Loucy (cell line): ENCODE measurements around the gene TCL1B.

Experiments used
- H2AFZ ChIP-seq: fragments of 200-600 bp; sonication (generic); 2 replicates; pipeline ENCODE4 v1.6.0; 2016; ENCODE audit warnings: antibody characterized with exemption, mild to moderate bottlenecking, low read length, moderate library complexity
- H3F3A ChIP-seq: fragments of 200-600 bp; 2 replicates; pipeline ENCODE4 v1.6.0; 2016; ENCODE audit warnings: antibody characterized with exemption, low read depth, mild to moderate bottlenecking
- H3K27me3 ChIP-seq: fragments of 200-600 bp; sonication (generic); 2 replicates; pipeline ENCODE4 v1.6.1; 2014; ENCODE audit warnings: low read length, mild to moderate bottlenecking; ENCODE audit not compliant: insufficient read depth, poor library complexity, severe bottlenecking
- H3K36me3 ChIP-seq: fragments of 200-600 bp; sonication (generic); 2 replicates; pipeline ENCODE4 v1.6.1; 2016; ENCODE audit warnings: low read length; ENCODE audit not compliant: insufficient read depth
- H3K4me1 ChIP-seq: fragments of 200-600 bp; sonication (generic); 2 replicates; pipeline ENCODE4 v1.5.1; 2014; ENCODE audit warnings: low read length, mild to moderate bottlenecking; ENCODE audit not compliant: insufficient read depth, poor library complexity, severe bottlenecking
- H3K4me2 ChIP-seq: fragments of 200-600 bp; sonication (generic); 2 replicates; pipeline ENCODE4 v1.6.0; 2014; ENCODE audit warnings: antibody characterized with exemption, low read length, low read depth, mild to moderate bottlenecking; ENCODE audit not compliant: poor library complexity, severe bottlenecking
- H3K4me3 ChIP-seq: fragments of 200-600 bp; sonication (generic); 2 replicates; pipeline ENCODE4 v1.5.1; 2014; ENCODE audit warnings: low read length, mild to moderate bottlenecking, mixed read lengths; ENCODE audit not compliant: poor library complexity, severe bottlenecking
- H3K79me2 ChIP-seq: fragments of 200-600 bp; sonication (generic); 2 replicates; pipeline ENCODE4 v1.6.1; 2014; ENCODE audit warnings: low read length; ENCODE audit not compliant: insufficient read depth
- H3K9ac ChIP-seq: fragments of 200-600 bp; sonication (generic); 2 replicates; pipeline ENCODE4 v1.6.0; 2014; ENCODE audit warnings: mild to moderate bottlenecking, low read depth, low read length, moderate library complexity; ENCODE audit not compliant: poor library complexity, severe bottlenecking
- H3K9me2 ChIP-seq: fragments of 200-600 bp; sonication (generic); replicated peaks from 2 replicates; pipeline ENCODE4 v1.6.1; 2016; ENCODE audit warnings: low read depth, low read length, mixed read lengths
- H3K9me3 ChIP-seq: fragments of 200-600 bp; sonication (generic); 2 replicates; pipeline ENCODE4 v1.6.1; 2014; ENCODE audit warnings: mild to moderate bottlenecking, antibody characterized with exemption, low read length, low read depth; ENCODE audit not compliant: insufficient read depth
- H4K20me1 ChIP-seq: fragments of 200-600 bp; sonication (generic); 2 replicates; pipeline ENCODE4 v1.6.0; 2014; ENCODE audit warnings: antibody characterized with exemption, low read length, mild to moderate bottlenecking; ENCODE audit not compliant: insufficient read depth, poor library complexity, severe bottlenecking
- EZH2phosphoT487 ChIP-seq: fragments of 200-600 bp; IDR thresholded peaks from 2 replicates; pipeline ENCODE4 v1.6.1; 2018; ENCODE audit warnings: antibody characterized with exemption, mild to moderate bottlenecking, moderate library complexity, borderline replicate concordance
- TF ChIP-seq, protein P1 (sequence below): fragments of 200-600 bp; sonication (generic); conservative IDR thresholded peaks from 2 replicates; pipeline ENCODE4 v1.5.1; 2014; ENCODE audit warnings: mild to moderate bottlenecking, antibody characterized with exemption, low read length

Gene TCL1B, protein sequence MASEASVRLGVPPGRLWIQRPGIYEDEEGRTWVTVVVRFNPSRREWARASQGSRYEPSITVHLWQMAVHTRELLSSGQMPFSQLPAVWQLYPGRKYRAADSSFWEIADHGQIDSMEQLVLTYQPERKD

DNA sequence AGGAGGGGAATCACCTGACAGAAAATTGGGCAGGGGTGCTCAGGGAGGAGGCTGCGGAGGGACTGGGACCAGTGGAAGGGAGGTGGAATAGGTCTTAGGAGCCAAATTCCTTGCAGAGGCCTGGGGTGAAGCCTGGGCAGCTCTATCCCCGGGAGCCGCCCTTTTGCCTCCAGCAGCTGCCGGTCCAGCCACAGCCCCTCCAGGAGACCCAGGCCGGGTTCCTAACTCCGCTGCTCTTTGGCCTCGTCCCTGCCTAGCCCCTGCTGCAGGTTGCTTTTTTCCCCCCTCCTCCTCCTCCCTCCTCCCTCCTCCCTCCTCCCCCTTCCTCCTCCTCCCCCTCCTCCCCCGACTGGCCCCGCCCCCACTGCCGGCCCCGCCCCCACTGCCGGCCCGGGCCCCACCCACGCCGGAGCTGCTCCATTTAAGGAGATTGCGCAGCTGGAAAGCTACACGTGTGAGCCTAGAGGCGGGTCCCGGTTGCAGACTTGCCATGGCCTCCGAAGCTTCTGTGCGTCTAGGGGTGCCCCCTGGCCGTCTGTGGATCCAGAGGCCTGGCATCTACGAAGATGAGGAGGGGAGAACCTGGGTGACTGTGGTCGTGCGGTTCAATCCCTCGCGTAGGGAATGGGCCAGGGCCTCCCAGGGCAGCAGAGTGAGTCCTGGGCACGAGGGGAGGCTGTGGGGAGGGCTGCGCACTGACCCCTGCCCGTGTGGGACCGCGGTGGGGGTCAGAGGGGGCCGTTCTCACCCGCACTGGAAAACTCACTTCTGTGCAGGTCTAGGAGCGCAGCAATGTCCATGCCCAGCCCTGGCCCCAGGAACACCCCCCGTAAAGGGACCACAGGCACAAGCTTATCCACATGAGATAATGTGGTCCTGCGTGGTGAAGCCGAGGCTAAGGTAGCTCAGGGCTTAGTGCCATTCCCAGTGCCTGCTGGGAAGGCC, at the start of gene TCL1B:
TSS of gene TCL1B (plus strand) at position 449 of the 945 bp plus-strand sequence. CDS start at position 491, 42 bp downstream.
- H3K4me2 ChIP-seq: no peak within 1 kb of the TSS
- H3K36me3 ChIP-seq: no peaks in the 10 kb centered on the region
- no peaks in the 10 kb centered on the region for H3K9me3 ChIP-seq
- no peak for TF ChIP-seq EZH2phosphoT487
- TF ChIP-seq, protein P1, sequence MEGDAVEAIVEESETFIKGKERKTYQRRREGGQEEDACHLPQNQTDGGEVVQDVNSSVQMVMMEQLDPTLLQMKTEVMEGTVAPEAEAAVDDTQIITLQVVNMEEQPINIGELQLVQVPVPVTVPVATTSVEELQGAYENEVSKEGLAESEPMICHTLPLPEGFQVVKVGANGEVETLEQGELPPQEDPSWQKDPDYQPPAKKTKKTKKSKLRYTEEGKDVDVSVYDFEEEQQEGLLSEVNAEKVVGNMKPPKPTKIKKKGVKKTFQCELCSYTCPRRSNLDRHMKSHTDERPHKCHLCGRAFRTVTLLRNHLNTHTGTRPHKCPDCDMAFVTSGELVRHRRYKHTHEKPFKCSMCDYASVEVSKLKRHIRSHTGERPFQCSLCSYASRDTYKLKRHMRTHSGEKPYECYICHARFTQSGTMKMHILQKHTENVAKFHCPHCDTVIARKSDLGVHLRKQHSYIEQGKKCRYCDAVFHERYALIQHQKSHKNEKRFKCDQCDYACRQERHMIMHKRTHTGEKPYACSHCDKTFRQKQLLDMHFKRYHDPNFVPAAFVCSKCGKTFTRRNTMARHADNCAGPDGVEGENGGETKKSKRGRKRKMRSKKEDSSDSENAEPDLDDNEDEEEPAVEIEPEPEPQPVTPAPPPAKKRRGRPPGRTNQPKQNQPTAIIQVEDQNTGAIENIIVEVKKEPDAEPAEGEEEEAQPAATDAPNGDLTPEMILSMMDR: no peak
- H3K4me3 ChIP-seq: no peak within 1 kb of the TSS
- no peaks in the 10 kb centered on the region for H3F3A ChIP-seq
- H4K20me1 ChIP-seq: no peaks in the 10 kb centered on the region
- H3K9ac ChIP-seq: no peak within 1 kb of the TSS
- H3K9me2 ChIP-seq: no peaks in the 10 kb centered on the region
- H3K79me2 ChIP-seq: no peaks in the 10 kb centered on the region
- no peaks in the 10 kb centered on the region for H3K27me3 ChIP-seq
- no peaks in the 10 kb centered on the region for H3K4me1 ChIP-seq
- no peak within 1 kb of the TSS for H2AFZ ChIP-seq

DNA sequence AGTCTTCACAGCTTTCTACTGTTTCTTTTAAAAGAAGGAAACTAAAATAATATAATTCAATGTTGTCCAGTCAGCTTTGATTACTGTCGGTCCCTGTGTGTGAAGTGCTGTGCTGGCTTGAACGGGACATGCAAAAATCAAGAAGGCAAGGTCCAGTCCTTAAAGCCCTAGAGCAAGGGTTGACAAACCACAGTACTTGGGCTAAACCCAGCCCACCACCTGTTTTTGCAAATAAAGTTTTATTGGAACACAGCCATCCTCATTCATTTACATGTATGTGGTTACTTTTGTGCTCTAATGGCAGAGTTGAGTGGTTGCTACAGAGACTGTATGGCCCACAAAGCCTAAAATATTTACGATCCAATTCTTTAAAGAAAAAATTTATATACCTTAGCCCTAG, 41.2 kb upstream of the TCL1B start:
- Histone ChIP-seq H3K9me2 (no peaks in the 10 kb centered on the region), H3F3A (no peaks in the 10 kb centered on the region), H3K36me3 (no peaks in the 10 kb centered on the region), H3K4me1 (no peaks in the 10 kb centered on the region), H3K9ac (no peak overlapping the region), H3K79me2 (no peaks in the 10 kb centered on the region), H4K20me1 (no peaks in the 10 kb centered on the region), H3K4me3 (no peak overlapping the region), H3K4me2 (no peak overlapping the region), H2AFZ (no peak overlapping the region), H3K27me3 (no peaks in the 10 kb centered on the region), H3K9me3 (no peaks in the 10 kb centered on the region)
- no peak for TF ChIP-seq EZH2phosphoT487
- TF ChIP-seq, protein P1: no peak

DNA sequence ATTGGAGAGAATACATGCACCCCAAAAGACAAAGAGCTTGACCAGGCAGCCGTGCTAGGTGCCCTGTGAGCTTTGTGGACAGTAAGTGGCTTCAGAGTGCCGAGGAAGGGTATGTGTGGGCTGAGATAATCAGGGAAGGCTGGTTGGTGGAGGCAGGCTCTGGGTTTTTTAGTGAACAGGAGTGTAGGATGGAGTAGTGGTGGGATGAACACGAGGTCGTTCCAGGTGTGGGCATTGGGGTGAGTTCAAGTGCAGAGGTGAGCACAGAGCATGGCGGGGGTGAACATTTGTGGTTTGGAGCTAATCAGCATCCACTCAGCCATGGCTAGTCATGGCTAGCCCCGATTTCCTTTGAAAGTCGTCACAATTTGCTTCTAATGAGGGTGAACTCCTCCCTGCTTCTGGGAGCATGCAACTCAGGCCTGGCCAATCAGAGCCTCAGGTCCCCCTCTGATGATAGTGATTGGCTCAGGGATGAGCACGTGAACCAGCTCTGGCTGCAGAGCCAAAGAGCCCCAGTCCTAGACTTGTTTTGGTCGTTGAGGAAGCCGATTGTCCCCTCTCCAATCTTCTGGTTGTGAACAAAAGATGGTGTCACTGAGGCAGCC, 40.7 kb upstream of the TCL1B start:
- no peak overlapping the region for H3K4me3 ChIP-seq
- H3F3A ChIP-seq: no peaks in the 10 kb centered on the region
- no peaks in the 10 kb centered on the region for H3K79me2 ChIP-seq
- no peak overlapping the region for H3K9ac ChIP-seq
- no peak overlapping the region for H3K4me2 ChIP-seq
- H3K27me3 ChIP-seq: no peaks in the 10 kb centered on the region
- no peaks in the 10 kb centered on the region for H3K4me1 ChIP-seq
- H2AFZ ChIP-seq: no peak overlapping the region
- H3K36me3 ChIP-seq: no peaks in the 10 kb centered on the region
- no peaks in the 10 kb centered on the region for H4K20me1 ChIP-seq
- no peak for TF ChIP-seq EZH2phosphoT487
- TF ChIP-seq, protein P1: no peak
- no peaks in the 10 kb centered on the region for H3K9me2 ChIP-seq
- no peaks in the 10 kb centered on the region for H3K9me3 ChIP-seq
